GM11168 (cell line): ENCODE measurements around the gene ZFAND2A.
"Not testable (repeated sequence)": the region's sequence is repeated elsewhere in the genome, so short reads cannot be mapped to it uniquely, and the experiment has no call there.

ENCODE experiments used
- in situ Hi-C: fragments of 300-500 bp; cut with MboI; formaldehyde crosslinking; loops from one replicate; pipeline ENCODE4 v1.12.0; 2022; ENCODE audit warnings: low sequenced_read_pairs; ENCODE audit not compliant: unreplicated experiment

ZFAND2A gene

GRCh38 chr7:1159891-1160669 lies at the start of gene ZFAND2A:
TSS of gene ZFAND2A (minus strand) at chr7:1160196. CDS start at chr7:1158212, 1,984 bp downstream.
- in situ Hi-C loops = loop anchor here (10.0 kb wide), 1 partner anchor 185 kb away; the partner anchor contains the start of gene COX19

GRCh38 chr7:1209097-1209496 lies 49.1 kb upstream of the ZFAND2A start:
- in situ Hi-C loops = no loop called here

- in situ Hi-C loops = not testable (repeated sequence)
Measured at GRCh38 chr7:1205742-1206141, 45.7 kb upstream of the ZFAND2A start.

GRCh38 chr7:1204460-1205140 lies 44.6 kb upstream of the ZFAND2A start:
- in situ Hi-C loops = no loop called here

GRCh38 chr7:1202914-1203313 lies 42.9 kb upstream of the ZFAND2A start:
- in situ Hi-C loops = not testable (repeated sequence)

- in situ Hi-C loops = no loop called here
Measured at GRCh38 chr7:1201916-1202315, 41.9 kb upstream of the ZFAND2A start.

- in situ Hi-C loops = no loop called here
Measured at GRCh38 chr7:1200045-1200444, 40.0 kb upstream of the ZFAND2A start.

- in situ Hi-C loops = no loop called here
Measured at GRCh38 chr7:1197997-1198625, 38.1 kb upstream of the ZFAND2A start.

GRCh38 chr7:1196950-1197349 lies 37.0 kb upstream of the ZFAND2A start:
- in situ Hi-C loops = no loop called here

GRCh38 chr7:1196441-1196840 lies 36.4 kb upstream of the ZFAND2A start:
- in situ Hi-C loops = not testable (repeated sequence)

GRCh38 chr7:1193593-1194424 lies 33.8 kb upstream of the ZFAND2A start:
- in situ Hi-C loops = no loop called here

- in situ Hi-C loops = no loop called here
Measured at GRCh38 chr7:1192171-1192676, 32.2 kb upstream of the ZFAND2A start.

- in situ Hi-C loops = no loop called here
Measured at GRCh38 chr7:1189986-1190772, 30.2 kb upstream of the ZFAND2A start.

GRCh38 chr7:1188720-1189294 lies 28.8 kb upstream of the ZFAND2A start:
- in situ Hi-C loops = no loop called here

GRCh38 chr7:1187127-1187526 lies 27.1 kb upstream of the ZFAND2A start:
- in situ Hi-C loops = no loop called here

- in situ Hi-C loops = no loop called here
Measured at GRCh38 chr7:1181640-1182039, 21.6 kb upstream of the ZFAND2A start.

- in situ Hi-C loops = no loop called here
Measured at GRCh38 chr7:1181031-1181430, 21.0 kb upstream of the ZFAND2A start.

- in situ Hi-C loops = no loop called here
Measured at GRCh38 chr7:1176891-1177373, 16.9 kb upstream of the ZFAND2A start.
